Progenitor cell of endocrine pancreas (in vitro differentiated cells): ENCODE data around the gene SMAD2. TPM values are rescaled to one million over a fixed set of nuclear protein-coding genes. Genes with fewer than 3 reads are reported as not detected.

Experiments used
- DNase-seq: peaks from one replicate; pipeline ENCODE4 v3.0.0; 2021; ENCODE audit warnings: low spot score; ENCODE audit not compliant: unreplicated experiment
- H3K27ac Mint-ChIP-seq: 2 replicates; pipeline ENCODE4 v1.8.0; 2021; ENCODE audit warnings: mild to moderate bottlenecking, moderate library complexity, mixed read lengths
- H3K27me3 Mint-ChIP-seq: 2 replicates; pipeline ENCODE4 v1.8.0; 2021; ENCODE audit warnings: mixed read lengths
- H3K36me3 Mint-ChIP-seq: 2 replicates; pipeline ENCODE4 v1.8.0; 2022; ENCODE audit warnings: mixed read lengths; ENCODE audit not compliant: insufficient read depth
- H3K4me1 Mint-ChIP-seq: 2 replicates; pipeline ENCODE4 v1.8.0; 2021; ENCODE audit warnings: low read depth, mixed read lengths
- H3K4me3 Mint-ChIP-seq: 2 replicates; pipeline ENCODE4 v1.8.0; 2021; ENCODE audit warnings: low read depth, mild to moderate bottlenecking, moderate library complexity, mixed read lengths
- H3K9me3 Mint-ChIP-seq: 2 replicates; pipeline ENCODE4 v1.8.0; 2021; ENCODE audit warnings: low read depth, mixed read lengths
- CTCF ChIP-seq: fragments of 200-600 bp; sonication (generic); IDR thresholded peaks from one replicate; pipeline ENCODE4 v1.5.0; 2021; ENCODE audit warnings: antibody characterized with exemption, mild to moderate bottlenecking; ENCODE audit not compliant: unreplicated experiment
- total RNA-seq: library from RNA; stranded (reverse); gene quantifications from 2 replicates; pipeline ENCODE4 v1.2.1, GENCODE V29; 2021

SMAD2 gene
- total RNA-seq, 1 donor from 2014 or later, result 140 TPM

- no peak for TF ChIP-seq CTCF
- Mint-ChIP-seq H3K4me3 (no peak overlapping the region), H3K9me3 (no peaks in the 10 kb centered on the region), H3K4me1 (peaks cover 56% of the 10 kb centered on the region), H3K27me3 (no peaks in the 10 kb centered on the region), H3K36me3 (peaks cover 1% of the 10 kb centered on the region), H3K27ac (peak overlapping the region; percentile 67)
- no peak for DNase-seq
Measured at GRCh38 chr18:47919916-47920315, 10.5 kb downstream of the SMAD2 start.

GRCh38 chr18:47917923-47918610 lies 12.4 kb downstream of the SMAD2 start:
- TF ChIP-seq CTCF, result no peak
- Mint-ChIP-seq H3K4me1 (peaks cover 57% of the 10 kb centered on the region), H3K9me3 (no peaks in the 10 kb centered on the region), H3K4me3 (no peak overlapping the region), H3K27ac (peak overlapping the region; percentile 50), H3K36me3 (peaks cover 1% of the 10 kb centered on the region), H3K27me3 (no peaks in the 10 kb centered on the region)
- no peak for DNase-seq

GRCh38 chr18:47915930-47916329 lies 14.5 kb downstream of the SMAD2 start:
- Mint-ChIP-seq H3K27me3 (no peaks in the 10 kb centered on the region), H3K4me1 (peaks cover 52% of the 10 kb centered on the region), H3K4me3 (no peak overlapping the region), H3K36me3 (peaks cover 4% of the 10 kb centered on the region), H3K27ac (no peak overlapping the region), H3K9me3 (no peaks in the 10 kb centered on the region)
- DNase-seq, result no peak
- TF ChIP-seq CTCF, result no peak

- no peak for TF ChIP-seq CTCF
- no peaks in the 10 kb centered on the region for H3K9me3 Mint-ChIP-seq
- no peak overlapping the region for H3K27ac Mint-ChIP-seq
- DNase-seq, result no peak
- no peaks in the 10 kb centered on the region for H3K27me3 Mint-ChIP-seq
- H3K4me3 Mint-ChIP-seq, result no peak overlapping the region
- peaks cover 6% of the 10 kb centered on the region for H3K36me3 Mint-ChIP-seq
- peaks cover 47% of the 10 kb centered on the region for H3K4me1 Mint-ChIP-seq
Measured at GRCh38 chr18:47915229-47915628, 15.2 kb downstream of the SMAD2 start.

GRCh38 chr18:47912794-47913585 lies 17.5 kb downstream of the SMAD2 start:
- peaks cover 8% of the 10 kb centered on the region for H3K36me3 Mint-ChIP-seq
- TF ChIP-seq CTCF, result no peak
- no peaks in the 10 kb centered on the region for H3K27me3 Mint-ChIP-seq
- H3K4me3 Mint-ChIP-seq, result no peak overlapping the region
- peaks cover 34% of the 10 kb centered on the region for H3K4me1 Mint-ChIP-seq
- H3K27ac Mint-ChIP-seq, result no peak overlapping the region
- no peaks in the 10 kb centered on the region for H3K9me3 Mint-ChIP-seq
- no peak for DNase-seq
